Mesenchymal stem cell (in vitro differentiated cells and primary cell): ENCODE results near the gene MICU1.

Experiments
- DNase-seq: peaks from one replicate; pipeline ENCODE4 v3.0.0-alpha.2; 2013
- H2AFZ ChIP-seq: one replicate; pipeline ENCODE4 v1.6.1; 2013; ENCODE audit warnings: low read depth, mild to moderate bottlenecking, control low read depth, inconsistent platforms, low read length, moderate library complexity
- H2AK5ac ChIP-seq: 2 replicates; pipeline ENCODE4 v1.6.1; 2013; ENCODE audit warnings: low read length, moderate library complexity, mild to moderate bottlenecking, inconsistent platforms; ENCODE audit not compliant: severe bottlenecking
- H2BK120ac ChIP-seq: one replicate; pipeline ENCODE4 v1.6.1; 2013; ENCODE audit warnings: low read depth, mild to moderate bottlenecking, inconsistent platforms, low read length, moderate library complexity
- H2BK12ac ChIP-seq, 2 experiments: one replicate each; pipeline ENCODE4 v1.6.1; 2013; ENCODE audit warnings: inconsistent platforms in 2 of 2, low read length in 2 of 2, mild to moderate bottlenecking in 2 of 2, moderate library complexity in 2 of 2, control low read depth in 1 of 2
- H2BK15ac ChIP-seq: one replicate; pipeline ENCODE4 v1.6.1; 2013; ENCODE audit warnings: mild to moderate bottlenecking, low read depth, inconsistent platforms; ENCODE audit not compliant: poor library complexity, severe bottlenecking
- H2BK5ac ChIP-seq: 2 replicates; pipeline ENCODE4 v1.6.1; 2013; ENCODE audit warnings: low read depth, mild to moderate bottlenecking, low read length, control low read depth, inconsistent platforms; ENCODE audit not compliant: poor library complexity, severe bottlenecking
- H3K14ac ChIP-seq, 2 experiments: one replicate each; pipeline ENCODE4 v1.6.1; 2013; ENCODE audit warnings: inconsistent platforms in 2 of 2, low read length in 2 of 2, control low read depth in 1 of 2, mild to moderate bottlenecking in 1 of 2, moderate library complexity in 1 of 2
- H3K18ac ChIP-seq, 2 experiments: one replicate each; pipeline ENCODE4 v1.6.1; 2013; ENCODE audit warnings: inconsistent platforms in 2 of 2, low read length in 2 of 2, control low read depth in 1 of 2, low read depth in 1 of 2, mild to moderate bottlenecking in 1 of 2
- H3K23ac ChIP-seq, 2 experiments: one replicate each; pipeline ENCODE4 v1.6.1; 2013; ENCODE audit warnings: inconsistent platforms in 2 of 2, low read length in 2 of 2, mild to moderate bottlenecking in 2 of 2, moderate library complexity in 2 of 2, control low read depth in 1 of 2
- H3K27ac ChIP-seq: 2 replicates; pipeline ENCODE4 v1.5.1; 2013; ENCODE audit warnings: mild to moderate bottlenecking, moderate library complexity, low read length, control low read depth, inconsistent platforms; ENCODE audit not compliant: poor library complexity, severe bottlenecking
- H3K27me3 ChIP-seq, 2 experiments: 2 replicates each; pipeline versions ENCODE4 v1.6.1 to v1.7.0; 2013; ENCODE audit warnings: low read length in 2 of 2, mild to moderate bottlenecking in 2 of 2, moderate library complexity in 2 of 2, control low read depth in 1 of 2, inconsistent platforms in 1 of 2; ENCODE audit not compliant: control insufficient read depth in 1 of 2, insufficient read depth in 1 of 2
- H3K36me3 ChIP-seq, 2 experiments: 2 replicates each; pipeline versions ENCODE4 v1.6.1 to v1.7.0; 2013; ENCODE audit warnings: low read length in 2 of 2, control low read depth in 1 of 2, inconsistent platforms in 1 of 2, low read depth in 1 of 2, mild to moderate bottlenecking in 1 of 2; ENCODE audit not compliant: insufficient read depth in 2 of 2, control insufficient read depth in 1 of 2
- H3K4ac ChIP-seq, 2 experiments: one replicate each; pipeline ENCODE4 v1.6.1; 2013; ENCODE audit warnings: inconsistent platforms in 2 of 2, low read length in 2 of 2, mild to moderate bottlenecking in 2 of 2, moderate library complexity in 2 of 2, control low read depth in 1 of 2, low read depth in 1 of 2
- H3K4me1 ChIP-seq: 2 replicates; pipeline ENCODE4 v1.6.1; 2013; ENCODE audit warnings: low read depth, low read length, control low read depth; ENCODE audit not compliant: control insufficient read depth, insufficient read depth
- H3K4me2 ChIP-seq: 2 replicates; pipeline ENCODE4 v1.6.1; 2013; ENCODE audit warnings: low read length, mild to moderate bottlenecking, inconsistent platforms; ENCODE audit not compliant: poor library complexity, severe bottlenecking
- H3K4me3 ChIP-seq, 2 experiments: 2 replicates each; pipeline versions ENCODE4 v1.5.1 to v1.7.0; 2013; ENCODE audit warnings: low read length in 2 of 2, mild to moderate bottlenecking in 2 of 2, control low read depth in 1 of 2, low read depth in 1 of 2; ENCODE audit not compliant: insufficient read depth in 1 of 2
- H3K79me1 ChIP-seq: replicated peaks from 2 replicates; pipeline ENCODE4 v1.6.1; 2013; ENCODE audit warnings: mild to moderate bottlenecking, control low read depth, low read length, inconsistent platforms; ENCODE audit not compliant: poor library complexity, severe bottlenecking
- H3K9ac ChIP-seq: 2 replicates; pipeline ENCODE4 v1.7.0; 2013; ENCODE audit warnings: mild to moderate bottlenecking, low read length, moderate library complexity
- H3K9me3 ChIP-seq: 2 replicates; pipeline ENCODE4 v1.7.0; 2013; ENCODE audit warnings: mild to moderate bottlenecking, low read length; ENCODE audit not compliant: control insufficient read depth
- H4K8ac ChIP-seq: one replicate; pipeline ENCODE4 v1.6.1; 2013; ENCODE audit warnings: inconsistent platforms, mild to moderate bottlenecking, low read length, moderate library complexity
- H4K91ac ChIP-seq: one replicate; pipeline ENCODE4 v1.6.1; 2013; ENCODE audit warnings: mild to moderate bottlenecking, low read length, inconsistent platforms
- WGBS: methylation state at CpG from one replicate; pipeline ENCODE4 v1.1.7; 2013; ENCODE audit warnings: mixed read lengths; 5-methylcytosine and 5-hydroxymethylcytosine counted together

Gene MICU1

GRCh38 chr10:72320676-72321247, 305.1 kb downstream of the MICU1 start:
- peaks cover 52% of the 10 kb centered on the region for H3K4me1 ChIP-seq
- H3K4me3 ChIP-seq: peak overlapping the region in 1 of 2 experiments; percentile 67
- H3K36me3 ChIP-seq: no peaks in the 10 kb centered on the region
- peak overlapping the region; percentile 88 for H3K9ac ChIP-seq
- peak overlapping the region; percentile 97 for H4K91ac ChIP-seq
- no peaks in the 10 kb centered on the region for H3K9me3 ChIP-seq
- no peak overlapping the region for H2BK15ac ChIP-seq
- DNase-seq: peak; percentile 100
- H3K18ac ChIP-seq: peak overlapping the region; percentile 92 to 94
- H3K4me2 ChIP-seq: no peak overlapping the region
- peak overlapping the region; percentile 45 to 91 for H2BK12ac ChIP-seq
- peak overlapping the region in 1 of 2 experiments; percentile 15 for H3K14ac ChIP-seq
- peak overlapping the region in 1 of 2 experiments; percentile 34 for H3K23ac ChIP-seq
- H3K4ac ChIP-seq: peak overlapping the region; percentile 88 to 97
- H2BK5ac ChIP-seq: peak overlapping the region; percentile 36
- H2BK120ac ChIP-seq: peak overlapping the region; percentile 100
- 3% methylated on average over 12 of the region's 12 CpGs for WGBS
- no peaks in the 10 kb centered on the region for H3K79me1 ChIP-seq
- no peaks in the 10 kb centered on the region for H3K27me3 ChIP-seq
- H2AFZ ChIP-seq: no peak overlapping the region
- H2AK5ac ChIP-seq: peak overlapping the region; percentile 63
- H4K8ac ChIP-seq: peak overlapping the region; percentile 97
- peak overlapping the region; percentile 87 for H3K27ac ChIP-seq

DNA sequence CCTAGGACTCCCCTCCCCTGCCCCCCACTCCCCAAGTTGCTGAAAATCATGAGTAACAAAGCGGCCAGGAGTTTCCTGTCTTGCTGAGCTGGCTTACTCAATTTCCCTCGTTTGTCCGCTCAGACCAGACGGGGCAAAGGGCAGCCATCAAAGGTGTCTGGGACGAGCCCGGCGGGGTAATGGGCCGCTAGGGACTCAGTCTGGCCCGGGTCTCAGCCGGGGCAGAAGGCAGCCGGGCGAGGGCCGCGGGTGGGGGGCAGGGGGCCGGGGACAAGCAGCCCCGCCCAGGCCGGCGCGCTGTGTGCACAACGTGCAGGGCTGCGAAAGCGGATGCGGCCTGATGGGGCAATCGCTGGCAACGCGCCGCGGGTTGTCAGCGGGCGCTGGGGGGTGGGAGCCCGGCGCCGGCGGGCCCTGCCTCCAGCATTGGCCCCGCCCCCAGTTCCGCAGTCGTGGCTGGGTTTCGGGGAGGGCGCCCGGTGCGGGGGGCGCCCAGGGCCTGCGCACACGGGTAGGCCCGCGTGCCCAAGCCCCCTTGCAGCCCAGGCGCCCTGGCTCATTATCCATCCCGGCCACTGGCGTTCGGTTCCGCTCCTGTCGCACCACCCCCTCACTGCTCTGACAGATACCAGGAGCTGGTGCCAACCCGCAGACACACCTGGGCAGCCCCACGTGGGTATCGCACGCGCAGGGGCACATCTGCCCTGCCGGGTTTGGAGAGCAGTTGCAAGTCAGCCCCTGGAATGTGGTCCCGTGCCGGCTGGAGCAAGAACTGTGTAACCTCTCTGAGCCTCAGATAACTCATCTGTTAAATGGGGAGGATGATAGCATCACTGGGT, 306.2 kb downstream of the MICU1 start:
- 5% methylated on average over 47 of the region's 60 CpGs for WGBS
- peaks cover 42% of the 10 kb centered on the region for H3K4me1 ChIP-seq
- H2AK5ac ChIP-seq: no peak overlapping the region
- H3K79me1 ChIP-seq: no peaks in the 10 kb centered on the region
- H3K4me2 ChIP-seq: peak overlapping the region; percentile 57
- H4K8ac ChIP-seq: peak overlapping the region; percentile 94
- peak overlapping the region; percentile 97 for H4K91ac ChIP-seq
- H3K27ac ChIP-seq: peak overlapping the region; percentile 87
- peak overlapping the region; percentile 40 to 67 for H3K4me3 ChIP-seq
- H3K18ac ChIP-seq: peak overlapping the region; percentile 67 to 99
- peak overlapping the region; percentile 89 to 96 for H3K4ac ChIP-seq
- peak overlapping the region; percentile 78 for H2AFZ ChIP-seq
- peak overlapping the region in 1 of 2 experiments; percentile 100 for H3K23ac ChIP-seq
- H2BK15ac ChIP-seq: peak overlapping the region; percentile 95
- peak overlapping the region; percentile 90 to 99 for H2BK12ac ChIP-seq
- H2BK5ac ChIP-seq: peak overlapping the region; percentile 85
- H3K27me3 ChIP-seq: no peaks in the 10 kb centered on the region
- peak; percentile 95 for DNase-seq
- no peaks in the 10 kb centered on the region for H3K9me3 ChIP-seq
- H2BK120ac ChIP-seq: peak overlapping the region; percentile 98
- H3K14ac ChIP-seq: peak overlapping the region in 1 of 2 experiments; percentile 92
- H3K36me3 ChIP-seq: no peaks in the 10 kb centered on the region
- peak overlapping the region; percentile 88 for H3K9ac ChIP-seq

- Histone ChIP-seq H3K27ac (peak overlapping the region; percentile 78), H3K27me3 (no peaks in the 10 kb centered on the region), H3K4me2 (peak overlapping the region; percentile 7), H3K36me3 (no peaks in the 10 kb centered on the region), H4K8ac (no peak overlapping the region), H3K14ac (no peak overlapping the region), H2AK5ac (peak overlapping the region; percentile 91), H3K18ac (peak overlapping the region; percentile 52 to 63), H2BK15ac (peak overlapping the region; percentile 44), H3K79me1 (no peaks in the 10 kb centered on the region), H3K4me3 (peak overlapping the region in 1 of 2 experiments; percentile 24), H3K4me1 (peaks cover 41% of the 10 kb centered on the region), H2BK12ac (peak overlapping the region; percentile 71 to 78), H3K23ac (peak overlapping the region in 1 of 2 experiments; percentile 79), H3K4ac (peak overlapping the region; percentile 24 to 96), H2BK120ac (peak overlapping the region; percentile 98), H3K9me3 (no peaks in the 10 kb centered on the region), H2BK5ac (no peak overlapping the region), H3K9ac (peak overlapping the region; percentile 71), H4K91ac (peak overlapping the region; percentile 93), H2AFZ (no peak overlapping the region)
- no peak for DNase-seq
- WGBS: 66% methylated on average over 8 of the region's 10 CpGs
Observed at GRCh38 chr10:72318418-72319262, 307.2 kb downstream of the MICU1 start.
